Measurements from ENCODE around the gene CPEB3. TPM values are rescaled to one million over a fixed set of nuclear protein-coding genes. Genes with fewer than 3 reads are reported as not detected.
A peak's percentile ranks its signal among the peaks of the same experiment; 100 is the strongest.

Gene CPEB3
- polyA plus RNA-seq (2012; ENCODE audit: insufficient read length, low read depth): 0.26 TPM

DNA sequence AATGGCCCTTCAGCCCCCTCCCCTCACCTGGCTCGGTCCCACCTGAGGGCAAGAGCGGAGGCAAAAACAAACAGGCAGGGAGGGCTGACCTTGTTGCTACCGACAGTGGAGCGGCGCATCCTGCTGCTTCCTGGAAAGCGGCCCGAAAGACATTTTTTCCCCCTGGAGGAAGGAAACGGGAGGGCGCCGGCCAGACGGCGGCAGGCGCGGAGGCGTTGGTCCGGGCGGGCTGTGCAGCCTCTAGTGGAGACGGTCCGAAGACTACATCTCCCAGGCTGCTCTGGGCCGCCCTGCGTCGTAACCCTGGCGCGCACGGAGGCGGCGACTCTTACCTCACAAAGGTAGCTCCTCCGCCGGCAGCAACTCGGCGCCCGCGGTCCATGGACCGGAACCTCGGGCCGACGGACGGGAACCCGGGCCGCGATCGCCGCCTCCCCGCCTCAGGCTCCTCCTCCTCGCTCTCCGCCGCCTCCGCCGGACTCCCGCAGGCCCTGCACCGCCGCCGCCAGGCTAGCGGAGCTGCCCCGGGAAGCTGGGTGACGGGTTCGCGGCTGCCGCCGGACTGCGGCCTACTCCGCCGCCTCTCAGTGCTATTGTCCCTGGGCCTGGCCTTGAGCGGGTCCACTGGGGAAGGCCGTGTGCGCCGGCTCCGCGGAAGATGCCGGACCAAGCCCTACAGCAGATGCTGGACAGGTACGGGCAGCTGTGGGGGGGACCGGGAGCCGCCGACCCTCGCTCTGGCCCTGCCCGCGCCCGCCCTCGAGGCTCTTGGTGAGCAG, at the start of gene CPEB3, which contains the start of gene MARCHF5:
Gene CPEB3 (minus strand): TSS at position 242 of the 779 bp plus-strand sequence. CDS start 50,728 bp downstream, outside the sequence.
Gene MARCHF5 (plus strand): TSS at position 331 of the 779 bp plus-strand sequence. CDS start 328 bp downstream, at position 659.
- TF ChIP-seq POLR2AphosphoS5 (IDR thresholded peaks at IDR 0.05; ENCODE audit: low read depth, low read length) (peak; percentile 62), FOXP2 (optimal IDR thresholded peaks at IDR 0.05; ENCODE audit: borderline replicate concordance, extremely low read depth, extremely low read length, insufficient read depth) (peak; percentile 76), SIN3A (IDR thresholded peaks at IDR 0.05; ENCODE audit: borderline replicate concordance, insufficient read depth, low read length) (no peak)

DNA sequence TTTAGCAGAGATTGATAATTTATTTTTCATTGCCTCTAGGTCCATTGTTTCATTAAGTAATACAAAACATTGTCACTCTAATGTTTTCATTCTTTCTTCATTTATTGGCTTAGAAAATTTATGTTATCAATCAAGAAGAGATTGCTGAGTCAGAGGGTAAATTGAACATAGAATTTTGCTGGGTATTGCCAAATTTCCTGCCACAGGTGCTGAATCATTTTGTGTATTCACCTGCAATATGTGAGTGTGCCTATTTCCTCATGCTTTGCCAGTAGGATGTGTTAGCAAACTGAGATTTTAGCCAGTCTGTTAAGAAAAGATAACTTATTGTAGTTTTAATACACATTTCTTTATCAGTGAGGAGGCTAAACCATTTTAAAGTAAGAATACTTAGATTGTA, 38.1 kb upstream of the CPEB3 start:
- no peak for TF ChIP-seq SIN3A (IDR thresholded peaks at IDR 0.05; ENCODE audit: borderline replicate concordance, insufficient read depth, low read length)
- TF ChIP-seq FOXP2 (optimal IDR thresholded peaks at IDR 0.05; ENCODE audit: borderline replicate concordance, extremely low read depth, extremely low read length, insufficient read depth): no peak
- TF ChIP-seq POLR2AphosphoS5 (IDR thresholded peaks at IDR 0.05; ENCODE audit: low read depth, low read length): no peak
- no peak for TF ChIP-seq REST (IDR thresholded peaks at IDR 0.05; ENCODE audit: insufficient read depth in 1 of 2, low read depth in 2 of 2, low read length in 2 of 2)
- TF ChIP-seq TAF1 (IDR thresholded peaks at IDR 0.05; ENCODE audit: borderline replicate concordance, insufficient read depth, low read length): no peak

DNA sequence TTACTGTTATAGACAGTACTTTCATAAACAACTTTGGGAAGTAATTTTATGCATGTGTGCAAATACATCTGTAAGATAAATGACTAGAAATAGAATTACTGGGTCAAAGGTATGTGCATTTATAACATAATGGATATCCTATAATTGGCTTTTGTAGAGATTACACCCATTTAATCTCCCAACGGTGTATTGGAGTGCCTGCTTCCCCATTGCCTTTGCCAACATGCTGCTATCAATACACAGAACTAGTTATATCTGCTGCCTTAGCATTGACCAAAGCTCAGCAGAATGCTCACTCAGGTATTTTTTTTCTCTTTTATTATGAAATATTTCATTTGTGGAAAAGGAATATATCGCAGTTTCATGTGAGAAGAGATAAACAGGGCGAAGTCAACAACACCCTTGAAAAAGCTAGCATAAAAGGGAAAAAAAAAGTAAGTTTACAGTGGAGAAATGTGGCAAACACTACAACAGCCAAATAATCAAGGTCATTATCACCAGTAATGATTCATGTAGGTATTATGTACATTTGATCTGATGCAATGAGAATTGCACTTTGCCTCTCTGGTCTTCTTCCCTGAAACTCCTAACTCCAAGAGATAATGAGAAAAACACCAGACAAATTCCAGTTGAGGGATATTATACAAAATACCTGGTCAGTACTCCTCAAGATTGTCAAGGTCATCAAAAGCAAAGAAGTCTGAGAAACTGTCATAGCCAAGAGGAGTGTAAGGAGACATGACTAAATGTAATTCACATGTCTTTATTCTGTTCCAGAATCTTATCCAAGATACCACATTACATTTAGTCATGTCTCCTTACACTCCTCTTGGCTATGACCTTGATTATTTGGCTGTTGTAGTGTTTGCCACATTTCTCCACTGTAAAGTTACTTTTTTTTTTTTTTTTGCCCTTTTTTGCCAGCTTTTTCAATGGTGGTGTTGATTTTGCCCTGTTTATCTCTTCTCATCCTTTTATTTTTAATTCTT, 36.9 kb upstream of the CPEB3 start:
- TF ChIP-seq REST (IDR thresholded peaks at IDR 0.05; ENCODE audit: insufficient read depth in 1 of 2, low read depth in 2 of 2, low read length in 2 of 2) (no peak), FOXP2 (optimal IDR thresholded peaks at IDR 0.05; ENCODE audit: borderline replicate concordance, extremely low read depth, extremely low read length, insufficient read depth) (no peak), TAF1 (IDR thresholded peaks at IDR 0.05; ENCODE audit: borderline replicate concordance, insufficient read depth, low read length) (no peak), SIN3A (IDR thresholded peaks at IDR 0.05; ENCODE audit: borderline replicate concordance, insufficient read depth, low read length) (no peak), POLR2AphosphoS5 (IDR thresholded peaks at IDR 0.05; ENCODE audit: low read depth, low read length) (no peak)

DNA sequence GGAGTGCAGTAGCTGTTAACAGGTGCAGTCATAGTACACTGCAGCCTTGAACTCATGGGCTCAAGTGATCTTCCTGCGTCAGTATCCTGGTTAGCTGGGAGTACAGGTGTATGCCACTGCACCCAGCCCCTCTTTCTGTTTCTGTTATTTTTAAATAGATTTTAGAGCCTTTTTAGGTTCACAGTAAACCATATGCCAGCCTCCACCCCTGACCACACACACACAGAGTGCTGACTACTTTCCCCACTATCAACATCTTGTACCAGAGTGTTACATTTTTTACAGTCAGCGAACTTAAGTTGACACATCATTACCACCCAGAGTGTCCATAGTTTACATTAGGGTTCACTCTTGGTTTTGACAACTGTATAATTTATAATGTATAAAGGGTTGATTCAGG, 32.2 kb upstream of the CPEB3 start:
- TF ChIP-seq TAF1 (IDR thresholded peaks at IDR 0.05; ENCODE audit: borderline replicate concordance, insufficient read depth, low read length): no peak
- no peak for TF ChIP-seq REST (IDR thresholded peaks at IDR 0.05; ENCODE audit: insufficient read depth in 1 of 2, low read depth in 2 of 2, low read length in 2 of 2)
- no peak for TF ChIP-seq SIN3A (IDR thresholded peaks at IDR 0.05; ENCODE audit: borderline replicate concordance, insufficient read depth, low read length)
- no peak for TF ChIP-seq FOXP2 (optimal IDR thresholded peaks at IDR 0.05; ENCODE audit: borderline replicate concordance, extremely low read depth, extremely low read length, insufficient read depth)
- no peak for TF ChIP-seq POLR2AphosphoS5 (IDR thresholded peaks at IDR 0.05; ENCODE audit: low read depth, low read length)

DNA sequence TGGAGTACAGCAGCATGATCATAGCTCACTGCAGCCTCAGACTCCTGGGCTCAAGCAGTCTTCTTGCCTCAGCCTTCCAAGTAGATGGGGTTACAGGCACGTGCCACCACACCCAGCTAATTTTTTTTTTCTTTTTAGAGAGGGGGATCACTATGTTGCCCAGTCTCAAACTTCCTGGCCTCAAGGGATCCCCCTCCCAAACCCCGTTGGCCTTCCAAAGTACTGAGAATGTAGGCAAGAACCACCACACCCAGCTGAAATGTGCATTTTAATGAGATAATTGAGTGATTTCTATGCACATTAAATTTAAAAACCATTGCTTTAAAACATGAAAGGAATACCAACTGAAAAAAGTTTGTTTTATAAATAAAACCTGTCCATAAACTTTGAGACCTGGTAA, 25.7 kb upstream of the CPEB3 start:
- TF ChIP-seq REST (IDR thresholded peaks at IDR 0.05; ENCODE audit: insufficient read depth in 1 of 2, low read depth in 2 of 2, low read length in 2 of 2): no peak
- TF ChIP-seq POLR2AphosphoS5 (IDR thresholded peaks at IDR 0.05; ENCODE audit: low read depth, low read length): no peak
- TF ChIP-seq TAF1 (IDR thresholded peaks at IDR 0.05; ENCODE audit: borderline replicate concordance, insufficient read depth, low read length): no peak
- TF ChIP-seq FOXP2 (optimal IDR thresholded peaks at IDR 0.05; ENCODE audit: borderline replicate concordance, extremely low read depth, extremely low read length, insufficient read depth): no peak
- TF ChIP-seq SIN3A (IDR thresholded peaks at IDR 0.05; ENCODE audit: borderline replicate concordance, insufficient read depth, low read length): no peak
